A673 (cell line): ENCODE results near the gene MOB3A.

Experiments
- EZH2 ChIP-seq: fragments of 200-600 bp; sonication (generic); IDR thresholded peaks from 2 replicates; pipeline ENCODE4 v1.6.1; 2017; ENCODE audit warnings: borderline replicate concordance, low read depth, mild to moderate bottlenecking, mixed read lengths, antibody characterized with exemption, low read length; ENCODE audit not compliant: poor library complexity, severe bottlenecking
- TF ChIP-seq, protein P1 (sequence below): fragments of 300-800, 200-600 bp; sonication (generic); conservative IDR thresholded peaks from 2 replicates; pipeline ENCODE4 v1.5.1; 2017; ENCODE audit warnings: low read depth, mild to moderate bottlenecking, antibody characterized with exemption, low read length, moderate library complexity, mixed read lengths

- TF ChIP-seq EZH2, result no peak
- TF ChIP-seq, protein P1, sequence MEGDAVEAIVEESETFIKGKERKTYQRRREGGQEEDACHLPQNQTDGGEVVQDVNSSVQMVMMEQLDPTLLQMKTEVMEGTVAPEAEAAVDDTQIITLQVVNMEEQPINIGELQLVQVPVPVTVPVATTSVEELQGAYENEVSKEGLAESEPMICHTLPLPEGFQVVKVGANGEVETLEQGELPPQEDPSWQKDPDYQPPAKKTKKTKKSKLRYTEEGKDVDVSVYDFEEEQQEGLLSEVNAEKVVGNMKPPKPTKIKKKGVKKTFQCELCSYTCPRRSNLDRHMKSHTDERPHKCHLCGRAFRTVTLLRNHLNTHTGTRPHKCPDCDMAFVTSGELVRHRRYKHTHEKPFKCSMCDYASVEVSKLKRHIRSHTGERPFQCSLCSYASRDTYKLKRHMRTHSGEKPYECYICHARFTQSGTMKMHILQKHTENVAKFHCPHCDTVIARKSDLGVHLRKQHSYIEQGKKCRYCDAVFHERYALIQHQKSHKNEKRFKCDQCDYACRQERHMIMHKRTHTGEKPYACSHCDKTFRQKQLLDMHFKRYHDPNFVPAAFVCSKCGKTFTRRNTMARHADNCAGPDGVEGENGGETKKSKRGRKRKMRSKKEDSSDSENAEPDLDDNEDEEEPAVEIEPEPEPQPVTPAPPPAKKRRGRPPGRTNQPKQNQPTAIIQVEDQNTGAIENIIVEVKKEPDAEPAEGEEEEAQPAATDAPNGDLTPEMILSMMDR, result no peak
Observed at GRCh38 chr19:2046046-2046907, 49.8 kb downstream of the MOB3A start.
